Stimulated activated CD8-positive, alpha-beta memory T cell treated with anti-CD3 and anti-CD28 coated beads, Interleukin-4, amount 100 ng/mL, for 4 hours (primary cell): ENCODE measurements around the gene MED22.
"Not testable (repeated sequence)": the region's sequence is repeated elsewhere in the genome, so short reads cannot be mapped to it uniquely, and the experiment has no call there.

Experiments used
- DNase-seq, 2 donors: peaks; one replicate each; pipeline ENCODE4 v3.0.0-alpha.2; 2020; ENCODE audit warnings: low read depth in 2 of 2, low spot score in 1 of 2

Gene MED22

DNA sequence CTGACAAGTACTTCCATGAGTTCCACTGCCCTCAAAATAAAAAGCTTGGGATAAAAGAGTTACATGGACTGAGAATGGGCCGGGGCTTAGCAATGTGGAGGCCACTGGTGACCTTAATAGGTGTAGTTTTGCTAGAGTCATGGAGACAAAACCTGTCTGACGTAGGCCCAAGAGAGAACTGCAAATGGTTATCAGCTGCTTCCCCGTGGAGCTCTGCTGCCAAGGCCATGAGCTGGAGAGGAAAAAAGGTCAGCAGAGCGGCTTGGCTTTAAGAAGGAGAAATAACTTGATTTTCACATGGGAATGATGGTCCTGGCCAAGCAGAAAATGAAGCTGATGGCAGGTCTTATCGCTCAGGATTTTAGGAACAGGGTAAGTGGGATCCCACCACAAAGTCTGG, 8.3 kb downstream of the MED22 start:
- DNase-seq = no peak

DNA sequence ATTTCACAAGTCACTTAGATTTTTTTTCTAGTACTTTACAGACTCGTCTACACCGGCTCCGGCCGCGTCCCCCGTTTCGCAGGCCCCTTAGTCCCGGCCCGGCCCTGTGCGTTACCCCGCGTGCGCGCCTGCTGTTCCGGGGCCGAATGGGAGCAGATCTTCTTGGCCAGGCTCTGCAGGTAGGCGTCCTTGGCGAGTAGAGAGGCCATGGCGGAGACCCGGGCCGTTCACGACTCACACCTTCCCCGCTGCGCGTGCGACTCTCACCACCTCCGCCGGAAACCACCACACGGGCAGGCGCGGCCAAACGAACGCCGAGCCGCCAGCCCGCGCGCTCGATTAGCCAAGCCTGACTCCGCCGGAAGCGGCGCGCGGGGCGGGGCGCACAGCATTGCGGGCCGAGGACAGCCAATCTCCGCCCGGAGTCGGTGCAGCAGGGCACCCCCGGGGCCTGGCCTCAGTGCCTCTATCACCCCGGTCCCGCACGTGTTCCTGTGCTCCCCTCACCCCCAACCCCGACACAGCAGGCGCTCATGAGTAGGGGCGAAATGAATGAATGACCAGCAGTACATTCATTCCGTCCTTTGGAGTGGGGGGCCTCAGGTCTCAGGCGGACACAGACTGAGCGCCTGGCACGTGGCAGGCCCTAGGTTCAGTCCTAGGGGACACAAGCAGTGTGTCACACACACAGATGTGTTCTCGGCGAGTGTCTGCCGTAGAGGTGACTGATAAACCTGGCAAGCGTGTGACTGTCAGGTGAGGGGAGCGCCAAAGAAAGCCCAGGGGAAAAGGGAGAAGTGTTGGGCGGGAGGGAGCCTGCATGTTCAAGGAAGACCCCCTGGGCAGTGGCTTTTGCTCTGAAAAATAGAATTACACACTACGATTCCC, 11.8 kb downstream of the MED22 start, which contains the start of gene SURF6:
Gene SURF6, minus strand, starts transcription at position 265 of the 888 bp plus-strand sequence. Its CDS starts 56 bp downstream, at position 209.
- peak; percentile 85 to 89 for DNase-seq

DNA sequence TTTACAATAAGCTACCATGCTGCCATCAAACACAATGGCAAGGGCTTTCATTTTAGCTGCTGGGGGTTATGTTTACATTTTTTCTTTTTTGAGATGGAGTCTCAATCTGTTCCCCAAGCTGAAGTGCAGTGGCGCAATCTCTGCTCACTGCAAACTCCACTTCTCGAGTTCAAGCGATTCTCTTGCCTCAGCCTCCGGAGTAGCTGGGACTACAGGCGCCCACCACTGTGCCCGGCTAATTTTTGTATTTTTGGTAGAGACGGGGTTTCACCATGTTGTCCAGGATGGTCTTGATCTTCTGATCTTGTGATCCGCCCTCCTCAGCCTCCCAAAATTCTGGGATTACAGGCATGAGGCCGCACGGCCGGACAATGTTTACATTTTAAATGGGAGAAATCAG, 13.0 kb downstream of the MED22 start:
- DNase-seq = not testable (repeated sequence)

DNA sequence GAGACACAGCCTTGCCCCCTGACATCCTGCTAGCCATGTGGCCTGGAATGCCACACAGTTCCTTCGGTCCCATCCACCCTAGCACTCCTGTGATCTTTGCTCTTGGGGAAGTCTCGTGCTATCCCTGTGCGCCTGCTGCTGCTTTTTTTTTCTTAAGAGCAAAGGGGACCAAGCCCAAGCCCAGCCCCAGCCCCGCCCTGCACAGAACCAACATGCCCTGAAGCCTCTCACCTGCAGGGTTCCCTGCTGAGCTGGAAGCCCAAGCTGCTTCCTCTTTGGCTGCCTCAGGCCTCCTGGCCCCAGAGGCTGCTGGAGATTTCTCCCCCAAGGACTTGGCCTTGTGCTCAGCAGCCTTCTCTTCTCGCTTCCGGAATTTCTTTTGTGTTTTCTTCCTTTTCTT, 13.8 kb downstream of the MED22 start:
- DNase-seq = no peak

DNA sequence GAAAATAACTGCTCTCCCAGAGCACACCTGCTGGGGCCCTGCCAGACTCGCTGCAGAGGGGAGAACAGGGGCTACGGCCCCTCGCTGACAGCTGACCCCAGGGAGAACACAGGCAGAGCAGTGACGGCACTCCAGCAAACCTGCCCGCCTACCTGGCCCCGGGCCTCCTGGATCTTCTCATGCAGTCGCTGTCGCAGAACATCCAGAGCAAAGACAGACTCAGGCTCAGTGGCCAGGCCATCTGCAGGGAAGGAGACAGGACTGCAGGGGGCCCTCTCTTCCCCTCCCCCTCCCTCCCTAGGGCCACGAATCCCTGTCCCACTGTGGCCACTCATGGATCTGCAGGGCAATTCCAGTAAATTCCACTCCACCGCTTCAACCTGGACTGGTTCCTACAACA, 14.4 kb downstream of the MED22 start:
- no peak for DNase-seq

DNA sequence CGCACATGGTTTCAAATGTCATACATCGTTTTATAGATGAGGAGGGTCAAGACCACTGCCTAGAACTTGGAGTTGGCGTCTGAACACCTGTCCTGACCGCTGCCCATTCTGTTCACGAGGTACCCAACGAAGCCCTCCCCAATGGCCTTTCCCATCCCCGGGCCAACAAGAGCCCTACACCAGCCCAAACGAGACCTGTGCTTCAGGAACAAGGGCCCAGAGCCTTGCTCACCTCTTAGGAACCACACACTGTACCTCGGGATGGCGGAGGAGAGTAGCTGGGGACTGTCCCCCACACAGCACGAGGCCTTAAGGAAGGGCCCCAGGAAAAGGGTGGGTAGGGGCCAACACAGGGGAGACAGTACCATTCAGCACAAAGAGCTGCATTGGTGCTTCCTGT, 14.9 kb downstream of the MED22 start:
- no peak for DNase-seq

DNA sequence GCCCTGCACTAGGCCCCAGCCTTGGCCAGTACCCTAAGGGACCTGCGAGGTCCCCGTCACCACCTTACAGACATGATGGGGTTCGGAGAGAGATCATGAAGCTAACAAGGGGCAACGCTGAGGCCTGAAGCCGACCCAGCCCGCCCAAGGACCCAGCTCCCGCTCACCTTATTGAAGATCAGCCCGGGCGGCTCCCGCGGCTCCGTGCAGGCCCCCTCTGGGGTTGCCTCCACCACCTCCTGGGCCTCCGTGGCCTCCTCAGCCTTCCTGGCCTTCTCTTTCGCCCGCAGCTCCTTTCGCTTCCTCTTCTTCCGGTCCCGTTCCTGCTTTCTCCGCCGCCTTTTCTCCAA, 15.6 kb downstream of the MED22 start:
- no peak for DNase-seq

DNA sequence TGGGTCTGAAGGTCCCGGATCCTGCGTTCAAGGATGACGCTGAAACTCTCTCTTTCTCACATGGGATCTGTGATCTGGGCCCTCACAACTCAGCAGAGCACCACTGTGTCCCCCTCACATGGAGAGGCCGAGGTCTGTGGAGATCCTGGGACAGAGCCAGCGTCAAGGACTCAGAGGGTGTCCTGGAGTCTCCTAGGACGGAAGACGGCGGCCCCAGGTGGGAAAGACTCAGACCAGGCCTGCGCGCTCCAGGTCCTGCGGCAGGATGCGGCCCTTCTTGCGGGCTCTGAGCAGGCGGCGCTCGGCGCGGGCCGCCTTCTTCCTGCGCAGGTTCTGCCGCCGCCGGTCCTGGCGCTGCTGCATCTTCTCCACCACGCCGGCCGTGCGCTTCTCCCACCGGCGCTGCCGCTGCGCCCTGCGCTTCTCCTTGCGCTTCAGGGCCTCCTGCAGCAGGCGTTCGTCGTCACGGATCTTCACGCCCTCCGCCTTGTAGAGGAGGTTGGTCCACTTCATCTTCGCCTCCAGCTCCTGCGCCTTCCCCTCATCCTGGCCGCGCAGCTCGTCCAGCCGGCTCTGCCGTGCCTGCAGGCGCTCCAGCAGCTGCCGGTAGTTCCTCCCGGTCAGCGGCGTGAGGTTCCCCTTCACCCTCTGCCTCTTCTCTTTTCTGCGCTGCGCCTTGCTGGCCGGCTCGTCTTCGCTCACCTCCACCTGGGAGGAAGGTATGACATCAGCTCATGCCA, 16.1 kb downstream of the MED22 start:
- DNase-seq = no peak

DNA sequence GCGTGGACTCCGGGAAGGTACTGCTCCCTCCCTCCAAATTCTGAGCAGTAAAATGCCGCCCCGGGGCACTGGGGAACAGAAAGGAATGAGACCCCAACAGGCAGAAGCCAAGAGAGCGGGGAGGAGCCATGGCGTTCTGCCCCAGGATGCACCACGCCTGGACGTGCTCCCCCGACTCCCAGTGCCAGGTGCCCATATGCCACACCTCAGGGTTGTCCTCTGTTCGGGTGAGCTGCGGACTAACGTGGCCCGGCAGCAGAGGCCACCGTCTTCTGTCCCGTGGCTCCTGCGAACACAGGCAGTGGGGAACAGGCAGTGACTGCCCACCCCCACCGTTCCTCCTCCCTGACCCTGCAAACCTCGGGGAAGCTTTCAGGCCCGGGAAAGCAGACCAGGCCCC, 16.7 kb downstream of the MED22 start:
- DNase-seq = no peak

DNA sequence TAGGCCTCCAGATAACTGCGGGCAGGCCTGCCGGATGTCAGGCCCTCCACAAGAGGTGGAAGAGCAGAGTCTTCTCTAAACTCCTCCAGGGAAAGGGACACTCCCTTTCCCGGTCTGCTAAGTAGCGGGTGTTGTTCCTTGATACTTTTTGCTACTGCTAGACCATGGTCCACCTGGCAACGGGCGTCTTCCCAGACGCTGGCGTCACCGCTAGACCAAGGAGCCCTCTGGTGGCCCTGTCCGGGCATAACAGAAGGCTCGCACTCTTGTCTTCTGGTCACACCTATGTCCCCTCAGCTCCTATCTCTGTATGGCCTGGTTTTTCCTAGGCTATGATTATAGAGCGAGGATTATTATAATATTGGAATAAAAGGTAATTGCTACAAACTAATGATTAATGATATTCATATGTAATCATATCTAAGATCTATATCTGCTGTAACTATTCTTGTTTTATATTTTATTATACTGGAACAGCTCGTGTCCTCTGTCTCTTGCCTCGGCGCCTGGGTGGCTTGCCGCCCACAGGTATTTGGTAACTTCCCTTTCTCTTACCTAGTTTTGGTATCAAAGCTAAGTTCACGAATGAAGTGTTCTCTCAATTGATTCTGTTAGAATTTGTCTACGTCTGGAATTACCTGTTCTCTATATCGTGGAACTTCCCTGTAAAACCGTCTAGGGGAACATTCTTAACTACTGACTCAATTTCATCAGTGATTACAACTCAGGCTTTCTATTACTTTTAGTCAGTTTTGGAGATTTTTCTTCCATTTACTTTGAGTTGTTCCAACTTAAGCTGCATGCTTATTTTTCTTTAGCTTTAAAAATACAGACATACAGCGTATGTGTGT, 18.4 kb downstream of the MED22 start:
- not testable (repeated sequence) for DNase-seq

DNA sequence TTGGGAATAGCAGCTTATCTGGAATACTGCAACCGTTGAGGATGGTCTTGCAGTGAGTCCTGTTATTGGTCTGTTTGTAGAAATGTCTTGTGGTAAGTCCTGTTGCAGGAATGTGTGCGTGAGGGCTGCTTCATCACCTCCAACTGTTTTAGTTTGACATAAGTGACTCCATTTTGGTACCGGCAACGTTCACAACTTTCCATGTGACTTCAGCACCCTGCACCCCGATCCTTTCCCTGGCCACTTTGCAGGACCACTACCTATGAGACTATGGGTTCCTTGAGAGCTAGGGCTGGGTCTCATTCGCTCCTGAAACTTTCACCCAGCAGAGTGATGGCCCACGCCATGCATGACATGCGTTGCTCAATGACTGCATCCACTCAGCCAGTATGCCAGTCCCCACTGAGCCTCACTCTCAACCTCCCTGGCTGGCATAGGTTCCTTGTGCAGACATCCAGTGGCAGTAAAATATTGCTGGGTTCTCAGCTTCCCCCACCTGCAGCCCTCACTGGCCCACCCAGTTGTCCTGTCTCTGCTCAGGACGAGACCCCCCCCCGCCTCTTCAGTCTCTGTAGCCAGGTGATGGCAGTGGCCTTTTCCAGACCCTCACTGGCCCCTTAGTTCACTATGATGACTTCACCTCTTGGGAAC, 20.0 kb downstream of the MED22 start:
- no peak for DNase-seq

DNA sequence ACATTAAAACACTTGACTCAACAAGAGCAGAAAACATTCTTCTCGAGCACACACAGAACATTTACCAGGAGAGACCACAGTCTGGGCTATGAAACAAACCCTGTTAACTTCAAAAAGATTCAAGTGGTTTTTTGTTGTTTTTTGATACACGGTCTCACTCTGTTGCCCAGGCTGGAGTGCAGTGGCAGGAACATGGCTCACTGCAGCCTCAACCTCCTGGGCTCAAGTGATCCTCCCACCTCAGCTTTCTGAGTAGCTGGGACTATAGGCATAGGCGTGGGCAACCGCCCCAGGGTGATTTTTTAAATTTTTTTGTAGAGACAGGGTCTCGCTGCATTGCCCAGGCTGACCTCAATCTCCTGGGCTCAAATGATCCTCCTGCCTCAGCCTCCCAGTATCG, 20.9 kb downstream of the MED22 start:
- not testable (repeated sequence) for DNase-seq

DNA sequence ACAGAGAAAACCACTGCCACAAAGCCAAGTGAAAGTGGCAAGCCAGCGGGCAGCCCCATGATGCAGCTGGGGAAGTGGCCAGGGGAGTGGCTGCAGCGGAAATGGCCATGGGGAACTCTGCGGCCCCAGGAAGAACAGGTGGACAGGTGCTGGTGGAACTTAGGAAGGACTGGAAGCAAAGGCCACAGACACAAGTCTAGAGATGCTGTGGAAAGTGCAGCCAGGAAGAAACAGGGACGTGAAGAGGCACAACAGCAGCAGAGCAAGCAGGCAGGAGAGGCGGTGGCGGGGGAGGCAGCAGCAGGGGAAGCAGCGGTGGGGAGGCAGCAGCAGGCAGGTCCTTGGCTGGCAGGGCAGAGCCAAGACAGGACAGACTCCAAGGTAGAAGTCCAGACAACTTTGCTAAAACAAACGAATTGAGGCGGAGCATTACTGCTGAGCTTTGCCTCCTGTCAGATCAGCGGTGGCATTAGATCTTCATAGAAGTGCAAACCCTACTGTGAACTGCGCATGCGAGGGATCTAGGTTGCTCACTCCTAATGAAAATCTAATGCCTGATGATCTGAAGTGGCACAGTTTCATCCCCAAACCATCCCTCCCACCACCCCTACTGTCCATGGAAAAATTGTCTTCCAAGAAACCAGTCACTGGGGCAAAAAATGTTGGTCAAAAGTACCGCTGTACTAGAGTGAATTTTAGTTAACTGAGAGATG, 23.8 kb downstream of the MED22 start:
- no peak for DNase-seq

DNA sequence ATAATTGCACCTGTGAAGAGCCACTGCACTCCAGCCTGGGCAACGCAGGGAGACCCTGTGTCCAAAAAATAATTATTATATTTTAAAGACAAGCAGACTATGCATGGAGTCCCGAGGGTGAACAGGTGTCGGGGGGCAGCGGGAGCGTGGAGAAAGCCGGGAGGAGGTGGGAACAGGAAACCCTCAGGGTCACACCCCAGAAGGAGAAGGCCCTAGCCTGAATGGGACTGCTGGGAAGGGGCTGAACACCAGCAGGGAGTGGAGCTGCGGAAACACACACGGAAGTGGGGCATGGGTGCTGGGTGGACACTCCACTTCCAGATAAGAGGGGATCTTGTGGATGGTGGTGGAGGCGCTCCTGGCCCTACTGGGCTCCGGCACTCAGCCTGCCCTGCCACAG, 24.7 kb downstream of the MED22 start:
- DNase-seq = no peak

DNA sequence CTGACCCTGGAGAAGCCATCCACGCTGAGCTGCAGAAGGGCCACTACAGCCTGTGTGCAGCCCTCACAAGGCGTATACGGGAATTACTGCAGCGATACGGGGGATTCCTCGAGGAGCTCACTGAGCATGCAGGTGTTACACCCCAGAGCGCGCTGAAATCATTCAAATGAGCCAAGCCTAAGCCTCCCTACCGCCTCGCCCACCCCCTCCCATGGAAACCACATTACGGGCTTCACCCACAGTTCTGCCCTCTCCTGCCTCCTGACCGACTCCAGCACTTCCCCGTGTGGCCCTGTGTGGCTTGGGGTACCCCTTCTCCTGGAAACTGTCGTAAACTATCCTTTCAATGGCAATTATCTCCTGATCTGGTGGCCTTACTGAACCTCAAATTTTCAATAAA, 25.2 kb downstream of the MED22 start:
- no peak for DNase-seq

DNA sequence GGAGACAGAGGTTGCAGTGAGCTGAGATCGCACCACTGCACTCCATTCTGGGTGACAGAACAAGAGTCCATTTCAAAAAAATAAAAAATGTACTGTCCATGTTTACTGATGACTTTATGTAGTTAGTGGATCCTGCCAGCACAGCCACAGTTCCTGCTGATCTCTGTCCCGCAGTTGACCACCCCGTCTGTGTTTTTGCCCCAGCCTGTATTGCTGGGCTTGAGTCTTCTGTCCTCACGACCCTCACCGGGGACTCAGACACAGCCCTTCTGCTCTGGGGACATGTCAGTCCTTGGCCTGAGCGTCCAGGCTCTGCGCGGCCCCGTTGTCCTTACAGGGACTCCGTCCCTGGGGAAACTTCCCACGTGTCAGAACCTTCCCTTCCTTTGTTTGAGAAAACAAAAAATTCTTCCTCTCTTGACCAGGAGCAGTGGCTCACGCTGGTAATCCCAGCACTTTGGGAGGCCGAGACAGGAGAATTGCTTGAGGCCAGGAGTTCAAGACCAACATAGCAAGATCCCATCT, 26.5 kb downstream of the MED22 start:
- no peak for DNase-seq

DNA sequence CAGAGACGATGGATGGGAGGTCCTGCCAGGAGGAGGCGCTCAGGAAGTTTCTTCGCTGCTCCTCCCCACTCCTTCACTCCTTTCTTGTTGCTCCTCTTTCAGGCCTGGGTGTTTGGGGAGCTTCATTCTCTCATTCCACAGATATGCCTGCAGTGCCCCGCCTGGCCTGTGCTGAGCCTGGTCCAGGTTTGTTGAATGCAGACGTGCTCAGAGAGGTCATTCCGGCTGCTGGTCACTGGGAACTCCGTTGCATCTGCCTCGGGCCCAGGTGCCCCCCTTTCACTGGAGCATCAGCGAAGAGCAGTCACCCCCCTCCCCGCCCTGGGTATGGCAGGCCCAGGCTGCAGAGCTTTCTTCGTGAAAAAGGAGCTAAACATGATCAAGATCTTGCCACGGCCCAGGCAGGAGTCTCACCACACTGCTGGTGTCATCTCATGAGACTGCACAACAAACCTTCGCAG, 27.5 kb downstream of the MED22 start:
- DNase-seq = no peak

DNA sequence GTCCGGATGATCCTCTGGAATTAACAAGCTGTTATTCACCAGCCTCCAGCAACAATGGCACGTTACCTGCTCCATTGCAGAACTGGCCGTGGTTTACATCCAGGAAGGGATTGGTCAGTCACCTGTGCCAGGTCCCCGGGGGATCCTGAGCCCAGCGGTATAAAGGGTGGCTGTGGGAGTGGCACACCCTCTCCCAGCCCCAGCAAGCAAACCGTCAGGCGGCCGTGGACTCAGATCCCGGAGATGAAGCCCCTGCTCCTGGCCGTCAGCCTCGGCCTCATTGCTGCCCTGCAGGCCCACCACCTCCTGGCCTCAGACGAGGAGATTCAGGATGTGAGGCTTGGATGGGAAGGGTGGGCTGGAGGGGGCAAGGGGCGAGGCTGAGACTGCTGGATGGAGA, 30.4 kb downstream of the MED22 start:
- DNase-seq = not testable (repeated sequence)

DNA sequence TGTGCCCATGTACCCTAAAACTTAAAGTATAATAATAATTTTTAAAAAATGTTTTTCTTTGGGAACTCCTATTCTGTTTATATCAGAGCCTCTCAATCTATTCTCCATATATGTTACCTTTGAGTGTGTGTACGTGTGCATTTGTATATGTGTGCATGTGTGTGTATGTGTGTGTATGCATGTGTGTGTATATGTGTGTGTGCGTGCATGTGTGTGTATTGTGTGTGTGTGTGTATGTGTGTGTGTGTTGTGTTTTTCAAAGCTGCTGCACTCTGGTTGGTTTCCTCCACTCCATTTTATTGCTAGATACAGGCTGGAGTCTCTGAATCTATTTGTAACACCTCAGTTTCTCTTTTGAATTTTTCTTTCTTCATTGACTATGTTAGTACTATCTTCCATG, 31.9 kb downstream of the MED22 start:
- no peak for DNase-seq

DNA sequence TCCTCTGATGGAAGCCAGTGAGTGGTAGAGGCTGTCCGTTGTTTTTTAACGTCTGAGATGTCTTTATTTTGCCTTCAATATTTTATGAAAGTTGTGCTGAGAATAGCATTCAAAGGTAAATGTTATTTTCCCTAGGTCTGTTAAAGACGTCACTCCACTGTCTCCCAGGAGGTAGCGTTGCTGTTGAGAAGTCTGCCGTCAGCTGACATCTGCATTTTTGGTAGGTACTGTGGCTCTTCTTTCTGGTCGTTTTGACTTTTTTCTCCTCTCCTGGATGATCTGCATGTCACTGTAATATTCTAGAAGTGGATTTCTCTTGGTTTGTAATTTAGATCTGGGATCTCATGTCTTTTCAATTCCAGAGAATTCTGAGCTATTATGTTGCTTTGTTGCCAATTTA, 38.3 kb downstream of the MED22 start:
- DNase-seq = no peak
